RWPE2 (cell line): ENCODE results near the gene GFOD1.

ENCODE experiments used
- ATAC-seq: fragments of 200-7000 bp; cut with Tn5 transposase; 3 replicates; pipeline ENCODE4 v1.9.1; 2021; ENCODE audit warnings: low read depth
- DNase-seq: peaks from one replicate; pipeline ENCODE4 v3.0.0-alpha.2; 2020; ENCODE audit warnings: low spot score
- H3K27ac ChIP-seq: fragments of 450-650 bp; 2 replicates; pipeline ENCODE4 v1.5.1; 2017; ENCODE audit warnings: mild to moderate bottlenecking; ENCODE audit not compliant: poor library complexity, severe bottlenecking
- H3K27me3 ChIP-seq: fragments of 250-450 bp; sonication (Bioruptor Pico); 2 replicates; pipeline ENCODE4 v1.5.1; 2021; ENCODE audit warnings: mild to moderate bottlenecking, moderate library complexity; ENCODE audit not compliant: insufficient read depth, poor library complexity, severe bottlenecking
- H3K36me3 ChIP-seq: fragments of 250-450 bp; sonication (Bioruptor Pico); 2 replicates; pipeline ENCODE4 v1.5.1; 2020; ENCODE audit warnings: low read depth, mild to moderate bottlenecking, moderate library complexity
- H3K4me1 ChIP-seq: fragments of 250-450 bp; sonication (Bioruptor Pico); 2 replicates; pipeline ENCODE4 v1.5.1; 2021; ENCODE audit warnings: mild to moderate bottlenecking, moderate library complexity; ENCODE audit not compliant: insufficient read depth, poor library complexity, severe bottlenecking
- H3K4me3 ChIP-seq: fragments of 250-450 bp; sonication (Bioruptor Pico); 2 replicates; pipeline ENCODE4 v1.5.1; 2021; ENCODE audit warnings: mild to moderate bottlenecking, moderate library complexity; ENCODE audit not compliant: severe bottlenecking
- H3K9me3 ChIP-seq: fragments of 250-450 bp; sonication (Bioruptor Pico); 2 replicates; pipeline ENCODE4 v1.5.1; 2021; ENCODE audit warnings: mild to moderate bottlenecking, moderate library complexity; ENCODE audit not compliant: severe bottlenecking
- CTCF ChIP-seq: fragments of 450-650 bp; IDR thresholded peaks from one replicate; pipeline ENCODE4 v1.5.1; 2017; ENCODE audit warnings: mild to moderate bottlenecking, moderate library complexity; ENCODE audit not compliant: poor library complexity, severe bottlenecking

The GFOD1 gene

GRCh38 chr6:13492357-13492756 lies 5.0 kb upstream of the GFOD1 start:
- no peak for TF ChIP-seq CTCF
- no peaks in the 10 kb centered on the region for H3K36me3 ChIP-seq
- no peak overlapping the region for H3K27ac ChIP-seq
- no peaks in the 10 kb centered on the region for H3K27me3 ChIP-seq
- no peak for DNase-seq
- H3K4me3 ChIP-seq = no peak overlapping the region
- H3K9me3 ChIP-seq = no peaks in the 10 kb centered on the region
- no peak for ATAC-seq
- peaks cover 10% of the 10 kb centered on the region for H3K4me1 ChIP-seq

DNA sequence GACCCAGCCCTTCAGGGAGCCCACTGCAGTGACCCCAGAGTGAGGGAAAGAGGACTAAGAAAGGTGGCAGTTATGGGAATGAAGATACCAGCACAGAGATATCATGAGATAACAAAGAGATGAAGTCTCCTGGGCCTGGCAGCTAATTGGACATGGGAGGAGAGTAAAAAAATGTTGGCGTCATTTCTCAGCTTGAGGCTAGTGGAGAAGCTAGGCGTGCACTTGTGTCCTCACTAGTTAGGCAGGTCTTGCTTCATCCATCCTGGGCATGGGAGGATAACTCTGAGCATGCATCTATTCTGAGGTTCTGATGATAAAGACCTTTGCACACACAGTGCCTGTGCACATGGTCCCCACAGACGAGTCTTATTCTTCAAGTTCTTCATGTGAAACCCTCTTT lies 4.1 kb upstream of the GFOD1 start:
- H3K27me3 ChIP-seq = no peaks in the 10 kb centered on the region
- no peak overlapping the region for H3K4me3 ChIP-seq
- ATAC-seq = no peak
- no peak overlapping the region for H3K27ac ChIP-seq
- H3K4me1 ChIP-seq = peaks cover 3% of the 10 kb centered on the region
- DNase-seq = no peak
- no peak for TF ChIP-seq CTCF
- H3K9me3 ChIP-seq = no peaks in the 10 kb centered on the region
- no peaks in the 10 kb centered on the region for H3K36me3 ChIP-seq

- no peaks in the 10 kb centered on the region for H3K4me1 ChIP-seq
- TF ChIP-seq CTCF = no peak
- ATAC-seq (no peak), DNase-seq (no peak)
- H3K27me3 ChIP-seq = no peaks in the 10 kb centered on the region
- no peaks in the 10 kb centered on the region for H3K36me3 ChIP-seq
- H3K9me3 ChIP-seq = no peaks in the 10 kb centered on the region
- no peak overlapping the region for H3K27ac ChIP-seq
- no peak overlapping the region for H3K4me3 ChIP-seq
Observed at GRCh38 chr6:13490402-13490801, 3.0 kb upstream of the GFOD1 start.

DNA sequence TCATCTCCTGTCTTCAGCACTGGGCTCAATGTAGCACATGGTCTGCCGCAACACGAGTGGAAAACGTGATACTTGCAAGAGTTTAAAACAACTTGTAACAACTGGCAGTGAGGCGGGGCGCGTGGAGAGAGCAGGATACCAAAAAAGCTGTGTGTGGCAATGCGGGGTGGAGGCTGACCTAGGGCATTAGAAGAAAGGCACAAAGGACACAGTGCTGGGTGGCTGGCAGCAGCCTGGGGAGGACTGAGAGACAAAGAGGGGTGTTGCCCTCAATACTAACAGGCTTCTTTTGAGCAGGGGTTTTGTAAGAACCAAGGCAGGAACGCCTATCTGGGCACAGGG lies 1.5 kb upstream of the GFOD1 start:
- DNase-seq = no peak
- ATAC-seq = no peak

More for the DNA sequence above, 1.5 kb upstream of the GFOD1 start:
- TF ChIP-seq CTCF = no peak
- peaks cover 11% of the 10 kb centered on the region for H3K4me1 ChIP-seq
- no peak overlapping the region for H3K4me3 ChIP-seq
- H3K36me3 ChIP-seq = no peaks in the 10 kb centered on the region
- H3K27me3 ChIP-seq = no peaks in the 10 kb centered on the region
- no peak overlapping the region for H3K27ac ChIP-seq
- H3K9me3 ChIP-seq = no peaks in the 10 kb centered on the region
